Right lobe of liver (tissue), 4 donors: ENCODE results near the gene TCHH.

Experiments used
- CTCF ChIP-seq, 4 donors: fragments of 200-600 bp in 3 of 4; fragments of 450-650 bp in 1 of 4; IDR thresholded peaks; one replicate each; pipeline versions ENCODE4 v1.5.1 to v1.8.0; 2016 to 2022; ENCODE audit warnings: antibody characterized with exemption in 4 of 4, mild to moderate bottlenecking in 2 of 4
- POLR2A ChIP-seq: fragments of 450-650 bp; IDR thresholded peaks from one replicate; pipeline ENCODE4 v1.6.1; 2017; ENCODE audit warnings: antibody characterized with exemption, mild to moderate bottlenecking
- donor health status: DM: no; HTN: no; CAD: no.
- donor health status: DM: no; HTN: no; CAD: no.
- donor health status: DM: no; HTN: yes; CAD: no.

GRCh38 chr1:152084853-152085252 lies 30.4 kb downstream of the TCHH start:
- no peak for TF ChIP-seq POLR2A
- no peak for TF ChIP-seq CTCF (IDR thresholded peaks at IDR 0.05)
